Measurements from ENCODE around the gene TRIM50. TPM values are rescaled to one million over a fixed set of nuclear protein-coding genes. Genes with fewer than 3 reads are reported as not detected.

TRIM50 gene
- not detected in 5 replicates for total RNA-seq (2022; extraction: Qiagen RNA extraction)

GRCh38 chr7:73327922-73328321, at the start of gene TRIM50, which contains the start of gene FKBP6:
Gene TRIM50, minus strand, starts transcription at chr7:73328082. Its CDS starts 3,295 bp downstream, at chr7:73324787.
Gene FKBP6, plus strand, starts transcription at chr7:73328161. Its CDS starts 268 bp downstream, at chr7:73328429.

GRCh38 chr7:73308665-73309214, 19.1 kb downstream of the TRIM50 start, which contains the start of gene NSUN5:
Gene NSUN5, minus strand, starts transcription at chr7:73308826. Its CDS starts 36 bp downstream, at chr7:73308790.

Other genes with a start within 250 kb of the TRIM50 start
- gene SPDYE9, start 242.0 kb downstream of the TRIM50 start, total RNA-seq (2022; extraction: Qiagen RNA extraction): not detected in 5 replicates
- 53.4 to 63.0 TPM (median 61.8 TPM) in 5 replicates for gene NSUN5, start 19.3 kb downstream of the TRIM50 start, total RNA-seq (2022; extraction: Qiagen RNA extraction)
- gene FKBP6, start 79 bp upstream of the TRIM50 start, total RNA-seq (2022; extraction: Qiagen RNA extraction): not detected in 5 replicates
- gene FZD9, start 105.7 kb upstream of the TRIM50 start, total RNA-seq (2022; extraction: Qiagen RNA extraction): 0.94 to 2.1 TPM (median 1.8 TPM) in 5 replicates
- gene BAZ1B, start 194.2 kb upstream of the TRIM50 start, total RNA-seq (2022; extraction: Qiagen RNA extraction): 54.0 to 67.4 TPM (median 65.6 TPM) in 5 replicates
- 64.3 to 76.9 TPM (median 69.0 TPM) in 5 replicates for gene BCL7B, start 229.6 kb upstream of the TRIM50 start, total RNA-seq (2022; extraction: Qiagen RNA extraction)

All from A549 treated with dexamethasone at 1 μM for 4 hours (cell line).